ENCODE measurements around the gene LSM11.

GRCh38 chr5:157745041-157745456 lies 1.5 kb downstream of the LSM11 start:
- TF ChIP-seq CTCF (IDR thresholded peaks at IDR 0.05) = no peak
- no peak for TF ChIP-seq POLR2A (IDR thresholded peaks at IDR 0.05)
